Erythroblast (primary cell): Measurements from ENCODE around the gene DNMT3B.

ENCODE experiments used
- DNase-seq, 2 experiments: peaks; one replicate each; lab custom pipeline; 2025; lab: John Stamatoyannopoulos, UW
- GATA1 ChIP-seq: IDR thresholded peaks from 2 replicates; pipeline ENCODE4 v1.6.1; 2011; ENCODE audit warnings: low read depth, mild to moderate bottlenecking, control low read depth, low read length, moderate library complexity
- POLR2A ChIP-seq: IDR thresholded peaks from 2 replicates; pipeline ENCODE4 v1.6.1; 2011; ENCODE audit warnings: mild to moderate bottlenecking, low read length

The DNMT3B gene

DNA sequence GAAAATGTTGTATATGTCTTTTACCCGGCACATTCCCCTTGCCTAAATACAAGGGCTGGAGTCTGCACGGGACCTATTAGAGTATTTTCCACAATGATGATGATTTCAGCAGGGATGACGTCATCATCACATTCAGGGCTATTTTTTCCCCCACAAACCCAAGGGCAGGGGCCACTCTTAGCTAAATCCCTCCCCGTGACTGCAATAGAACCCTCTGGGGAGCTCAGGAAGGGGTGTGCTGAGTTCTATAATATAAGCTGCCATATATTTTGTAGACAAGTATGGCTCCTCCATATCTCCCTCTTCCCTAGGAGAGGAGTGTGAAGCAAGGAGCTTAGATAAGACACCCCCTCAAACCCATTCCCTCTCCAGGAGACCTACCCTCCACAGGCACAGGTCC, 46.3 kb downstream of the DNMT3B start:
- no peak for DNase-seq

DNA sequence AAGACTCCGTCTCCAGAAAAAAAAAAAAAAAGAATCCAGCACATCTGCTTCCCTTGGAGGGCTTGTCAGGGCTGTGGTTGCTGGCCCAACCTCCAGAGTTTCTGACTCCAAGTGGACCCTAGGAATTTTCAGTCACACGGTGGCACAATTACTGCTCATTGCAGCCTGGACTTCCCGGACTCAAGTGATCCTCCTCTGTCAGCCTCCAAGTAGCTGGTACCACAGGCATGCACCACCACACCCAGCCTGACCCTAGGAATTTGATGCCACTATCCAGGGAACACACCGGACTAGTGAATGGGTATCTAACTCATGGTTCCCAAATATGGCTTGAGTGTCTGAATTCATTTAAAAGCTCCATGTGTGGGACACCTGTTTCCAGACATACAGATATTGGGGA, 47.7 kb downstream of the DNMT3B start:
- no peak for DNase-seq
- TF ChIP-seq GATA1, result no peak
- no peak for TF ChIP-seq POLR2A

More for the DNA sequence above, 46.3 kb downstream of the DNMT3B start:
- TF ChIP-seq POLR2A (no peak), GATA1 (no peak)

DNA sequence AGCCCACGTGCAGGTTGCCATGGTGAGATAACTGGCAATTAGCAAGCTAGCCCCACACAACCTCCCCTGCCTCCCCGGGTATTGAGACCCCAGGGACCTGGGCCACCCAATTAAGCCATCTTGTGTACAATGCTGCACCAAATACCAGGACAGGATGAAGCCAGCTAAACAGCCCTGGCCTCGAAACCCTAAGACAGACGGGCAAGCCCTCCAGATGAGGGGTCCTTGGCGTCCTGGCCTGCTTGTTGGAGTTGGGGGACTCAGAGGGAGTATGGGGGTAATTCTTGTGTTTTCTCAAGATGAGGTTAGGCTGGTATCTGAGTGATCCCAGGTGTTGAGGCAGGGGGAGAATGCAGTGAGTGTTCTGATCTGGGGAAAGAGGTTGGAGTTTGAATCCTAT, 48.8 kb downstream of the DNMT3B start:
- TF ChIP-seq POLR2A (no peak), GATA1 (no peak)
- DNase-seq, result no peak

DNA sequence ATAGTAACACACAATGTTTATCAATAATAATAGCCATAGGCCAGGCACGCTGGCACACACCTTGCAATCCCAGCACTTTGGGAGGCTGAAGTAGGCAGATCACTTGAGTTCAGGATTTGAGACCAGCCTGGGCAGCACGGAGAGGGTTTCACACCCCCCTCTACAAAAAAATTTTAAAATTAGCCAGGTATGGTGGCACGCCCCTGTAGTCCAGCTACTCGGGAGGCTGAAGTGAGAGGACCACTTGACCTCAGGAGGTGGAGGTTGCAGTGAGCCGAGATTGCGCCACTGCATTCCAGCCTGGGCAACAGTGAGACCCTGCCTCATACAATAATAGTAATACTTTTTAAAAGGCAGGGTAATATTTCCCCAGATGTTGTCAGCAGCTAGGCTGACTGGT, 49.7 kb downstream of the DNMT3B start:
- DNase-seq, result no peak
- TF ChIP-seq POLR2A (no peak), GATA1 (no peak)

DNA sequence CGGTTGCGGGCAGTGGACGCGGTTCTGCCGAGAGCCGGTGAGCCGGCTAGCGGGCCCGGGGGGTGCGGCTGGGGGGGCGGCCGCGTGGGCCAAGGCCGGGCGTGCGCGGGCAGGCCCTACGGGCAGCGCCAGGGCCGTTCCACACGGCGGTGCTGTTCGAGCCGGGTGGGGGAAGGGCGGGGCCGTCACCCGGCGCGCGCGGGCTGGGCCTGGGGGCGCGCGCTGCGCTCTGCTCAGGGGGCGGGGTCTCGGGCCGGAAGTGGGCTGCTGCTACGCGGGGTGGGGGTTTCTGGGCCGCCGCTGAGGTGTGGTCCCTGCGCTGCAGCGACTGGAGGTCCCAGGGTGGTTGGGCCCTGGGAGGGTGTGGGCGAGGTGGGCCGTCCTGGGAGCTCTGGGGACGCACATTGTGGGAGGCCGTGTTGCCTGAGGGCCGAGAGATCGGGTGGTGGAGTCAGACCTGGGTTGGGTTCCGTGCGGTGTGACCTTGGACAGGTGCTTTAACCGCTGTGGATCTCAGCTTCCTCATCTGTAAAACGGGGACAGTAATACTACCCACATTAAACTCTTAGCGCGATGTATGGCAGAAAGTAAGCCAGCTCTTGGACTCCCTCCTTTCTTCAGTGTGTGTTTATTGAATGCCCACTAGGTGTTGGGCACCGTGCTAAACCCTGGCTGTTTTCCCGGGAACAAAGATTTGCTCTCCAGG, 58.0 kb downstream of the DNMT3B start:
- DNase-seq, result peak; percentile 86 to 91
- TF ChIP-seq GATA1 (no peak), POLR2A (peak; percentile 12)

DNA sequence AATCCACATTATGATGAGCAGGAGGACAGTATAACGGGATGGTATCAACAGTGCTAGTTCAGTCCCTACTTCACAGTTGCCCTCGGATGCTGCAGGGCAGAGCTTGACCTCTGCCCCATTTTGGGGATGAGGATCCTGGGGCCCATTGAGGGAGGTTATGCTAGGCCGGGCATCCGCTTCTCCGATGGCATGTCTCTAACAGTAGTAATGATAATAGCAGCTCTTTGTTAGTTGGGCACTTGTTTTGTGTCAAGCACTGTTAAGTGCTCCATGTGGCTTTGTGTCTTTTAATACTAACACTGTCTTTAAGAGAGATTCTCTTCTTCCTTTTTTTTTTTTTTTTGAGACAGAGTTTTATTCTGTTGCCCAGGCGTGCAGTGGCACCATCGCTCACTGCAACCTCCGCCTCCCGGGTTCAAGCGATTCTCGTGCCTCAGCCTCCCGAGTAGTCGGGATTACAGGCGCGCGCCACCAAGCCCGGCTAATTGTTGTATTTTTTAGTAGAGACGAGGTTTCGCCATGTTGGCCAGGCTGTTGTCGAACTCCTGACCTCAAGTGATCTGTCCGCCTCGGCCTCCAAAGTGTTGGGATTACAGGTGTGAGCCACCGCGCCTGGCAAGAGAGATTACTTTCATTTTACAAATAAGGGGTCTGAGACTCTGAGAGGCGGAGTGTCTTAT, 58.7 kb downstream of the DNMT3B start:
- no peak for DNase-seq
- no peak for TF ChIP-seq GATA1
- no peak for TF ChIP-seq POLR2A

DNA sequence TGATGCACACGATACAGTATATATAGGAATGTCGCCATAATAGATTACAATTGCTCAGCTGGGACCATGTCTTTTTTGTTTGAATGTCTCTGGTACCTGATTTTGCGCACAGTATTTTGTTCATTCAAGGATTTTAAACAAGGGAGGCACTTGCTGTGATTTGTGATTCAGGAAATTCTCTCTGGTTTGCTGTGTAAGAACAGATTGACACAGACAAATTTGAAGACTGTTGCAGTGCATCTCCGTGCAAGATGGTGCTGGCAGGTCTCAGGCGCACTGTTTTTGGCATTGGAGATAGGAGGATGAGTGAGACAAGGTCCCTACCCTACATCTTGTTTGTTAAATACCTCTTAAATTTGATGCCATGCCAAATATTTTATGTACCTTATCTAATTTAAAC, 60.0 kb downstream of the DNMT3B start:
- DNase-seq, result no peak
- TF ChIP-seq GATA1, result no peak
- TF ChIP-seq POLR2A, result no peak

DNA sequence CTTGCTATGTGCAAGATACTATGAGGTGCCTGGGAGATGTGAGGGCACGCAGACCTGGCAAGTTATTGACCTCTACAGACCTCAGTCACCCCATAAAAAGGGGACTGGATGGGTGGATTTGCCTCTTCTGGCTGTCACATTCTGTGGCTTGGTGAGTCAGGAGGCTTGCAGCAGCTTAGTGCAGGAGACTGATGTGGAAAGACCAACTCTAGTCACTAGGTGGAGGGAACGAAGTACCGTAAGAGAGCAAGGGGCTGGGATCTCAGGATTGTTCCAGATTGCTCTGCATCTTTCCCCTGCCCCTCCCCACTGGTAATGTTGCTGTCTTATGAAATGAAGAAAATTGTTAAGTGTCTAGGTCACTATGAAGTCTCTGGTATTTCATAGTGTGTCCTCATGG, 60.9 kb downstream of the DNMT3B start:
- peak in 1 of 2 experiments; percentile 33 for DNase-seq
- no peak for TF ChIP-seq GATA1
- no peak for TF ChIP-seq POLR2A

DNA sequence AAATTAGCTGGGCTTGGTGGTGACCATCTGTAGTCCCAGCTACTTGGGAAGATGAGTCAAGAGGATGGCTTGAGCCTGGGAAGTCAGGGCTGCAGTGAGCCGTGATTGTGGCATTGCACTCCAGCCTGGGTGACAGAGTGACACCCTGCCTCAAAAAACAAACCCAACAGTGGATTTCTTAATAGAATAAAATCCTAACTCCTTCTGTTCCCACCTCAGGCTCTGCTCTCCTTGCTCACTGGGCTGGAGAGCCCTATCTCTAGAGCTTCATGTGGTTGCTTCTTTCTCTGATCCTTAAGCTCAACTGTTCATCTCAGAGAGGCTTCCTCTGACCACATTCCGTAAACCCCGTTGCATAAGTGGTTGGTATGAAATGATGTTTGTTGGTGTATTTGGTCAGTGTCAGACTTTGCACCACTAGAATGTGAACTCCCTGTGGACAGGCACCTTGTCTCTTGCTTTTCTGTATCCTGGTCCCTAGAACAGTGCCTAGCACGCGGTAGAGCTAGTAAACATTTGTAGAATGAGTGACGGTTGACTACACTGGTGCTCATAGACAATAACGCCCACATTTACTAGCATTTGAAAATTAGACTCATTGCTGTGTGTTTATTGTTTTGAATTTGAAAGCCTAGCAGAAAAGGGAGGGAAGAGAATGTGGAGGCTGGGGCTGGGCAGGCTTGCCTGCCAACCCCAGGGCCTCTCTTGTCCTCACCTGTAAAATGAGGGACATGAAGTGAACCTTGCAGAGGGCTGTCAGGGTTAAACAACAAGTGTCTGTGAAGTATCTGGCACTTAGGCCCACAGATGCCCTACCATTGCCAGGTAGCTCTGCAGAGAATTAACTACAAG, 61.8 kb downstream of the DNMT3B start:
- no peak for DNase-seq
- TF ChIP-seq GATA1 (no peak), POLR2A (no peak)

DNA sequence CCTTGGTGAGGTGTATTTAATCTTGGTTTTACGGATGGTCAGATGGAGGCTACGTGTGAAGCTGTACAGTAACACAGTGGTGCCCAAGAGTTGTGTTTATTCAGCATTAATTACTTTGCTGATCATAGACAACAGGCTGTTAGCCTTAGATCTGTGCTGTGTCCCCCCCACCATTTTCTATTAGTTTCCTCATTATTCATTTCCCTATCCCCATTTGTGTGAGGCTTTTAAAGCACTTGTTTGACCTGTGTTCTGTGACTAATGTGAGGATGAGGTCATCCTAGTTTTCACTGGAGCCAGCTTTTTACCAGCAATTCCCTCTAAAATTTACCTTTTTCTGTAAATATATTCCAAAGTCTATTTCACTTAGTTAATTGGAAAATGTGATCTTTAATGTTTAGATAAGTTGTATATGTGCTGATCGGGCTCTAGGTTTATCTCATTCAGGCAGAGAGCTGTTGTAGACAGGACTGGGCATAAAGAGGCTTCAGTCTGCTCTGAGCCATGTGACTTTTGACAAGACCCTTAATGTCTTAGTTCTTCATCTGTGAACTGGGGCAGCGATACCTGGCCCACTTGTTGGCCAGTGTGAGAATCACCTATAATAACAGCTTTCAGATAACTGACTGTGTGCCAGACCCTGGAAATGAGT, 66.0 kb downstream of the DNMT3B start:
- DNase-seq, result peak in 1 of 2 experiments; percentile 15
- TF ChIP-seq GATA1 (no peak), POLR2A (no peak)

DNA sequence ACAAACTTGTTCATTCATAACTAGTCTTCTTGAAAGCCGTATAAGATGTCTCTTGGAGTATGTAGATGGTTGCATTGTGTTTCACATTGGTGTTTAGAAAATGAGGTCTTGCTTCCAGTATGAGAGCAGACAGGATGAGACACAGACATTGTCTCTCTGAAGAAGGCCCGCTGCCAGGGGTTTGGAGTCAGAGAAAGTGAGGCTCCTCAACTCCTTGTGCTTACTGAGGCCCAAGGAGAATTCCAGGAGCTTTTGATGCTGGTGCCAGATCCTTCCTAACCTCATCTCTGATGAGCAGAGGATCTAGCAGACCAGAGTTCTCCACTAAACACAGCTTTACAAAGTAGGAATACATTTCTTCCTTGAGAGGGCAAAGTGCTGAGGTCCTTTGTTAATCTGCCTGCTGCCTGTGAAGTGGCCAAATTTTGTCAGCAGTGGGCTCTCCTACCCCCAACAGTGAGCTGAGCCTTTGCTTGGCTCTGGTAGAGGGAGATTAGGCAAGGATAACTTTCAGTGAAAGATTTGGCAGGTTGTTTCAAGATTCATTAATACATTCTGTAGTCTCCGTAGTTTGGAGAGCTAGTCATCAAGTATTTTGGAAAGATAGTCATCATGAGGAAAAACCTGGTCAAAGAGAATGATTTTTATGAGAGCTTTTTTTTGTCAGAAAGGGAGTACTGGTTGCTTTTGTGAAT, 67.3 kb downstream of the DNMT3B start:
- TF ChIP-seq POLR2A (no peak), GATA1 (no peak)
- DNase-seq, result no peak

DNA sequence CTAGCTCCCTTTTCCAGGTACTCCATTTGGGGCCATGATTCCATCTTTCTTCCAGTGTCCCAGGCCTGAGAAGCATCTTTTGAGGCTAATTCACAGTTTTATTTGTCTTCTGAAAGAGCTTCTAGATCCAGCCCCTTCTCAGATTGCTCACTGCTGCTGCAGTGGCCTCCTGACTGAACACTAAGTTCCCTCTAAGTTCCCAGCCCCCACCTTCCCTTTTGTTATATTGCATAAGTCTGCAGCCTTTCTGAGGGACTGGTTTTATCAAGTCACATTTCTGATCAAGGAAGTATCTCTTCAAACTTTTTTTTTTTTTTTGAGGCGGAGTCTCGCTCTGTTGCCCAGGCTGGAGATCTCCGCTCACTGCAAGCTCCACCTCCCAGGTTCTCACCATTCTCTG, 68.3 kb downstream of the DNMT3B start:
- TF ChIP-seq POLR2A (no peak), GATA1 (no peak)
- no peak for DNase-seq

DNA sequence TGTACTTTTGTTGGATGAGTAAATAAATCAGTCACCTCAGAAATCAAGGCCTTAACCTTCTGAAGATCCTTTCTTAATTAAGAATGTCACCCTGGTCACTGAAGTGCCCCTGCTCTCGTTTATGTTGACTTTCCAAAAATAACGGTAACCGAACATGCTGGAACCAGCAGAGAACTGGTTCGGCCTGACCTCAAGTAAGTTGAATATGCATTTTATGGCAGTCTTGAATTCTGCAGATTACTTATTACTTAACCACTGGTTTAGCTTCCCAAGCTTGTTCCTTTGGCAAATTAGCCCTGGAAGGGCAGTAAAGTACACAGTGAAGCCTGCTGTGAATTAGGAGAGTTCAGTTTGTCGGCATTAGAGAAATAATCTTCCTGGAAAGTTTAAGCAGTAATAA, 69.8 kb downstream of the DNMT3B start:
- DNase-seq, result no peak
- no peak for TF ChIP-seq POLR2A
- TF ChIP-seq GATA1, result no peak
